ENCODE results near the gene SCGB1C1.

SCGB1C1 gene

GRCh38 chr11:240315-240714 is 47.4 kb downstream of the SCGB1C1 start:
- H3K4me3 ChIP-seq (ENCODE audit: low read depth, low read length, poor library complexity, severe bottlenecking), result no peak overlapping the region
- H3K4me2 ChIP-seq (ENCODE audit: low read length), result no peak overlapping the region
- no peaks in the 10 kb centered on the region for H4K20me1 ChIP-seq (ENCODE audit: insufficient read depth, low read length)
- no peaks in the 10 kb centered on the region for H3K27me3 ChIP-seq (ENCODE audit: insufficient read depth, low read length)
- H2AFZ ChIP-seq (ENCODE audit: low read length), result no peak overlapping the region
- peaks cover 67% of the 10 kb centered on the region for H3K36me3 ChIP-seq (ENCODE audit: insufficient read depth, low read length)
- no peaks in the 10 kb centered on the region for H3K9me2 ChIP-seq (ENCODE audit: low read depth, low read length)
- H3K4me1 ChIP-seq (ENCODE audit: insufficient read depth, low read length, severe bottlenecking), result peaks cover 19% of the 10 kb centered on the region
- H3K27ac ChIP-seq (ENCODE audit: low read depth, low read length, poor library complexity, severe bottlenecking), result no peak overlapping the region
- no peaks in the 10 kb centered on the region for H3F3A ChIP-seq (ENCODE audit: insufficient read depth, low read length)
- no peak overlapping the region for H3K9ac ChIP-seq (ENCODE audit: low read length)
- H3K79me2 ChIP-seq (ENCODE audit: insufficient read depth, low read length), result peaks cover 32% of the 10 kb centered on the region
- no peaks in the 10 kb centered on the region for H3K9me3 ChIP-seq (ENCODE audit: low read length)
- no peak for TF ChIP-seq EZH2 (IDR thresholded peaks at IDR 0.05; ENCODE audit: borderline replicate concordance, low read length)
- no peak for TF ChIP-seq CTCF (IDR thresholded peaks at IDR 0.05; ENCODE audit: low read length)

- H3F3A ChIP-seq (ENCODE audit: insufficient read depth, low read length), result no peaks in the 10 kb centered on the region
- peaks cover 80% of the 10 kb centered on the region for H3K36me3 ChIP-seq (ENCODE audit: insufficient read depth, low read length)
- H3K4me1 ChIP-seq (ENCODE audit: insufficient read depth, low read length, severe bottlenecking), result peaks cover 15% of the 10 kb centered on the region
- no peaks in the 10 kb centered on the region for H3K27me3 ChIP-seq (ENCODE audit: insufficient read depth, low read length)
- H3K9ac ChIP-seq (ENCODE audit: low read length), result no peak overlapping the region
- H2AFZ ChIP-seq (ENCODE audit: low read length), result no peak overlapping the region
- no peak for TF ChIP-seq CTCF (IDR thresholded peaks at IDR 0.05; ENCODE audit: low read length)
- TF ChIP-seq EZH2 (IDR thresholded peaks at IDR 0.05; ENCODE audit: borderline replicate concordance, low read length), result no peak
- H3K4me3 ChIP-seq (ENCODE audit: low read depth, low read length, poor library complexity, severe bottlenecking), result no peak overlapping the region
- H3K27ac ChIP-seq (ENCODE audit: low read depth, low read length, poor library complexity, severe bottlenecking), result no peak overlapping the region
- peaks cover 32% of the 10 kb centered on the region for H3K79me2 ChIP-seq (ENCODE audit: insufficient read depth, low read length)
- no peaks in the 10 kb centered on the region for H4K20me1 ChIP-seq (ENCODE audit: insufficient read depth, low read length)
- H3K9me3 ChIP-seq (ENCODE audit: low read length), result no peaks in the 10 kb centered on the region
- no peaks in the 10 kb centered on the region for H3K9me2 ChIP-seq (ENCODE audit: low read depth, low read length)
- no peak overlapping the region for H3K4me2 ChIP-seq (ENCODE audit: low read length)
These were observed 48.8 kb downstream of the SCGB1C1 start for GRCh38 chr11:241634-242033.

All from OCI-LY1 (cell line).